WTC11 (cell line): ENCODE measurements around the gene RNF152. TPM values are rescaled to one million over a fixed set of nuclear protein-coding genes. Genes with fewer than 3 reads are reported as not detected.

Source experiments
- ATAC-seq: fragments of 200-7000 bp; cut with Tn5 transposase; 2 replicates; pipeline ENCODE4 v1.10.0; 2021; ENCODE audit warnings: mild to moderate bottlenecking, moderate library complexity
- CTCF ChIA-PET: fragments of 300-600 bp; sonication (Branson Sonifier 250); formaldehyde crosslinking; loops from one replicate; lab custom pipeline; 2021; ENCODE audit warnings: antibody characterized with exemption; lab: Charles Lee
- POLR2A ChIA-PET: fragments of 350-600 bp; sonication (Branson Sonifier 250); formaldehyde crosslinking; loops from one replicate; lab custom pipeline; 2021; ENCODE audit warnings: antibody characterized with exemption; lab: Charles Lee
- DNase-seq: peaks from one replicate; pipeline ENCODE4 v3.0.0; 2021; ENCODE audit warnings: low spot score
- H3K27ac Mint-ChIP-seq: 2 replicates; pipeline ENCODE4 v1.8.0; 2021; ENCODE audit warnings: mixed read lengths
- H3K27me3 Mint-ChIP-seq: 2 replicates; pipeline ENCODE4 v1.8.0; 2021; ENCODE audit warnings: low read depth, mild to moderate bottlenecking, moderate library complexity, mixed read lengths
- H3K36me3 Mint-ChIP-seq: 2 replicates; pipeline ENCODE4 v1.8.0; 2021; ENCODE audit warnings: mixed read lengths
- H3K4me1 Mint-ChIP-seq: 2 replicates; pipeline ENCODE4 v1.8.0; 2022; ENCODE audit warnings: mixed read lengths
- H3K4me3 Mint-ChIP-seq: 2 replicates; pipeline ENCODE4 v1.8.0; 2021; ENCODE audit warnings: mild to moderate bottlenecking, moderate library complexity, mixed read lengths
- H3K9me3 Mint-ChIP-seq: 2 replicates; pipeline ENCODE4 v1.8.0; 2021; ENCODE audit warnings: mixed read lengths
- FOXJ3 ChIP-seq: sonication (generic); formaldehyde crosslinking; IDR thresholded peaks from 2 replicates; pipeline ENCODE4 v1.9.0; 2021; ENCODE audit warnings: missing genetic modification reagents, mild to moderate bottlenecking, borderline replicate concordance
- JAZF1 ChIP-seq: fragments of 250-450 bp; sonication (Bioruptor Pico); IDR thresholded peaks from 2 replicates; pipeline ENCODE4 v1.9.0; 2021; ENCODE audit warnings: moderate library complexity, mild to moderate bottlenecking, inconsistent platforms
- JUN ChIP-seq: sonication (generic); formaldehyde crosslinking; IDR thresholded peaks from 2 replicates; pipeline ENCODE4 v1.8.0; 2023; ENCODE audit warnings: mild to moderate bottlenecking, missing genetic modification reagents
- MXD4 ChIP-seq: fragments of 250-450 bp; sonication (Bioruptor Pico); IDR thresholded peaks from 2 replicates; pipeline ENCODE4 v1.8.0; 2021; ENCODE audit warnings: mild to moderate bottlenecking, moderate library complexity, borderline replicate concordance
- NFATC4 ChIP-seq: fragments of 250-450 bp; sonication (Bioruptor Pico); IDR thresholded peaks from 2 replicates; pipeline ENCODE4 v1.9.0; 2021; ENCODE audit warnings: mild to moderate bottlenecking
- NFYB ChIP-seq: sonication (generic); formaldehyde crosslinking; conservative IDR thresholded peaks from 2 replicates; pipeline ENCODE4 v1.8.0; 2022; ENCODE audit warnings: low read depth, missing genetic modification reagents
- NR1H2 ChIP-seq: sonication (generic); formaldehyde crosslinking; IDR thresholded peaks from 2 replicates; pipeline ENCODE4 v1.9.0; 2021; ENCODE audit warnings: mild to moderate bottlenecking, moderate library complexity, missing genetic modification reagents
- RELA ChIP-seq: sonication (generic); formaldehyde crosslinking; IDR thresholded peaks from 2 replicates; pipeline ENCODE4 v1.8.1; 2022; ENCODE audit warnings: missing genetic modification reagents, mild to moderate bottlenecking, borderline replicate concordance
- ZBTB21 ChIP-seq: sonication (generic); formaldehyde crosslinking; IDR thresholded peaks from 2 replicates; pipeline ENCODE4 v1.8.1; 2023; ENCODE audit warnings: mild to moderate bottlenecking, missing genetic modification reagents, borderline replicate concordance
- ZNF121 ChIP-seq: sonication (generic); formaldehyde crosslinking; IDR thresholded peaks from 2 replicates; pipeline ENCODE4 v1.8.0; 2023; ENCODE audit warnings: missing genetic modification reagents
- ZNF138 ChIP-seq: sonication (generic); formaldehyde crosslinking; conservative IDR thresholded peaks from 2 replicates; pipeline ENCODE4 v1.8.1; 2022; ENCODE audit warnings: mild to moderate bottlenecking, moderate library complexity, missing genetic modification reagents
- total RNA-seq: library from RNA; stranded (reverse); gene quantifications from 3 replicates; pipeline ENCODE4 v1.2.3, GENCODE V29; 2021
- TF ChIP-seq, protein P1 (sequence below): sonication (generic); formaldehyde crosslinking; IDR thresholded peaks from 2 replicates; pipeline ENCODE4 v1.8.1; 2022; ENCODE audit warnings: missing genetic modification reagents, borderline replicate concordance
- TF ChIP-seq, protein P2 (sequence below): sonication (generic); formaldehyde crosslinking; IDR thresholded peaks from 2 replicates; pipeline ENCODE4 v1.8.1; 2023; ENCODE audit warnings: mild to moderate bottlenecking, missing genetic modification reagents, moderate library complexity
- TF ChIP-seq, protein P3 (sequence below): sonication (generic); formaldehyde crosslinking; IDR thresholded peaks from 2 replicates; pipeline ENCODE4 v1.8.1; 2022; ENCODE audit warnings: mild to moderate bottlenecking, missing genetic modification reagents, moderate library complexity, borderline replicate concordance
- TF ChIP-seq, protein P4 (sequence below): sonication (generic); formaldehyde crosslinking; IDR thresholded peaks from 2 replicates; pipeline ENCODE4 v1.8.1; 2023; ENCODE audit warnings: mild to moderate bottlenecking, missing genetic modification reagents
- TF ChIP-seq, protein P5 (sequence below): sonication (generic); formaldehyde crosslinking; IDR thresholded peaks from 2 replicates; pipeline ENCODE4 v1.8.1; 2022; ENCODE audit warnings: low read depth, missing genetic modification reagents, borderline replicate concordance
- TF ChIP-seq, protein P6 (sequence below): sonication (generic); formaldehyde crosslinking; IDR thresholded peaks from 2 replicates; pipeline ENCODE4 v1.8.0; 2022; ENCODE audit warnings: mild to moderate bottlenecking, missing genetic modification reagents

The RNF152 gene
- total RNA-seq, 1 experiment from 2014 or later, result 3.7 TPM

DNA sequence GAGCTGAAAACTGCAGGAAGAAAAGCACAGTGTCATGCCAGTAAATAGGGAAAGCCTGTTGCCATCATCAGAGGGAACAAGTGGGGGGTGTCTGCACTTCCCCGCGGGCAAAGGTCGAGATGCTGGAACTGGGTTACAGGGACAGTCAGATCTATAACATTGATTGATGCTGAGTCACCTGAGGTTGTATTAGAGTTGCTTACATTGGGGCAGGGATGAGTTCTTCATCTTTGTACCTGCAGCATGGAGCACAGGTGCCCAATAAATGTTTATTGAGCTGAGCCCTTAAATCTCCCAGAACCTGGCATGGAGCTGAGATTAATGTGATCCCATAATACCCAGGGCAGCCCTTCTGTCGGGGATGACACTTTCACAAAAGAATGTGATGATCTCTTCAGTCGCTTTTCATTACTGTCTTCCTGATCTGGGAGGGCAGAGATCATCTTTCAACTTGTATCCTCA lies 5.9 kb upstream of the RNF152 start (continued):
- TF ChIP-seq, protein P1, sequence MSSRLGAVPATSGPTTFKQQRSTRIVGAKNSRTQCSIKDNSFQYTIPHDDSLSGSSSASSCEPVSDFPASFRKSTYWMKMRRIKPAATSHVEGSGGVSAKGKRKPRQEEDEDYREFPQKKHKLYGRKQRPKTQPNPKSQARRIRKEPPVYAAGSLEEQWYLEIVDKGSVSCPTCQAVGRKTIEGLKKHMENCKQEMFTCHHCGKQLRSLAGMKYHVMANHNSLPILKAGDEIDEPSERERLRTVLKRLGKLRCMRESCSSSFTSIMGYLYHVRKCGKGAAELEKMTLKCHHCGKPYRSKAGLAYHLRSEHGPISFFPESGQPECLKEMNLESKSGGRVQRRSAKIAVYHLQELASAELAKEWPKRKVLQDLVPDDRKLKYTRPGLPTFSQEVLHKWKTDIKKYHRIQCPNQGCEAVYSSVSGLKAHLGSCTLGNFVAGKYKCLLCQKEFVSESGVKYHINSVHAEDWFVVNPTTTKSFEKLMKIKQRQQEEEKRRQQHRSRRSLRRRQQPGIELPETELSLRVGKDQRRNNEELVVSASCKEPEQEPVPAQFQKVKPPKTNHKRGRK (CRISPR knock-in tag), result no peak
- TF ChIP-seq NFATC4 (CRISPR knock-in tag), result no peak
- no peak for TF ChIP-seq FOXJ3 (CRISPR knock-in tag)
- TF ChIP-seq, protein P2, sequence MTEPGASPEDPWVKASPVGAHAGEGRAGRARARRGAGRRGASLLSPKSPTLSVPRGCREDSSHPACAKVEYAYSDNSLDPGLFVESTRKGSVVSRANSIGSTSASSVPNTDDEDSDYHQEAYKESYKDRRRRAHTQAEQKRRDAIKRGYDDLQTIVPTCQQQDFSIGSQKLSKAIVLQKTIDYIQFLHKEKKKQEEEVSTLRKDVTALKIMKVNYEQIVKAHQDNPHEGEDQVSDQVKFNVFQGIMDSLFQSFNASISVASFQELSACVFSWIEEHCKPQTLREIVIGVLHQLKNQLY, result no peak
- TF ChIP-seq NFYB (CRISPR knock-in tag), result no peak
- TF ChIP-seq, protein P3, sequence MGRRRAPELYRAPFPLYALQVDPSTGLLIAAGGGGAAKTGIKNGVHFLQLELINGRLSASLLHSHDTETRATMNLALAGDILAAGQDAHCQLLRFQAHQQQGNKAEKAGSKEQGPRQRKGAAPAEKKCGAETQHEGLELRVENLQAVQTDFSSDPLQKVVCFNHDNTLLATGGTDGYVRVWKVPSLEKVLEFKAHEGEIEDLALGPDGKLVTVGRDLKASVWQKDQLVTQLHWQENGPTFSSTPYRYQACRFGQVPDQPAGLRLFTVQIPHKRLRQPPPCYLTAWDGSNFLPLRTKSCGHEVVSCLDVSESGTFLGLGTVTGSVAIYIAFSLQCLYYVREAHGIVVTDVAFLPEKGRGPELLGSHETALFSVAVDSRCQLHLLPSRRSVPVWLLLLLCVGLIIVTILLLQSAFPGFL (CRISPR knock-in tag), result no peak
- TF ChIP-seq JAZF1 (CRISPR knock-in tag), result no peak
- TF ChIP-seq, protein P4, sequence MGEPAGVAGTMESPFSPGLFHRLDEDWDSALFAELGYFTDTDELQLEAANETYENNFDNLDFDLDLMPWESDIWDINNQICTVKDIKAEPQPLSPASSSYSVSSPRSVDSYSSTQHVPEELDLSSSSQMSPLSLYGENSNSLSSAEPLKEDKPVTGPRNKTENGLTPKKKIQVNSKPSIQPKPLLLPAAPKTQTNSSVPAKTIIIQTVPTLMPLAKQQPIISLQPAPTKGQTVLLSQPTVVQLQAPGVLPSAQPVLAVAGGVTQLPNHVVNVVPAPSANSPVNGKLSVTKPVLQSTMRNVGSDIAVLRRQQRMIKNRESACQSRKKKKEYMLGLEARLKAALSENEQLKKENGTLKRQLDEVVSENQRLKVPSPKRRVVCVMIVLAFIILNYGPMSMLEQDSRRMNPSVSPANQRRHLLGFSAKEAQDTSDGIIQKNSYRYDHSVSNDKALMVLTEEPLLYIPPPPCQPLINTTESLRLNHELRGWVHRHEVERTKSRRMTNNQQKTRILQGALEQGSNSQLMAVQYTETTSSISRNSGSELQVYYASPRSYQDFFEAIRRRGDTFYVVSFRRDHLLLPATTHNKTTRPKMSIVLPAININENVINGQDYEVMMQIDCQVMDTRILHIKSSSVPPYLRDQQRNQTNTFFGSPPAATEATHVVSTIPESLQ (CRISPR knock-in tag), result no peak
- no peak for TF ChIP-seq MXD4 (CRISPR knock-in tag)
- TF ChIP-seq ZBTB21, result no peak
- TF ChIP-seq NR1H2 (CRISPR knock-in tag), result no peak
- TF ChIP-seq ZNF138 (CRISPR knock-in tag), result no peak

DNA sequence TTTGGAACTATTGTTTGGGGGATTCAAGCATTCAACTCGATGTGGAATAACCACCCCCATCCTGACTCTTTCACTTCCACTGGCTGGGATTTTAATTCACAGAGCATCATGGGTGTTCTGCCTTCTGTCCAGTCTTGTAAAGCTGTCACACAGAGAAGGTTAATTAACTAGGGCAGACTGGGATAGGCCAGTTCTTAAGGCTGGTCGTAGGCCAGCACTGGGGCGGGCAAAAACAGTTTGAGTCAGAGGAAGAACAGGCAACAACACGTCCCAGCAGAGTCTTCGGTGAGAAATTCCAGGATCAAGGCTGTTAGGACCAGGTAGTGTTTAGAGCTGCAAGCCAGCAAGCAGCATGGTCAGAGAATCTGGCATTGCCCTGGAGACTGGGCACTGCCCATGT lies 4.0 kb upstream of the RNF152 start:
- no peak overlapping the region for H3K4me3 Mint-ChIP-seq
- H3K36me3 Mint-ChIP-seq, result no peaks in the 10 kb centered on the region
- peaks cover 20% of the 10 kb centered on the region for H3K4me1 Mint-ChIP-seq
- no peaks in the 10 kb centered on the region for H3K9me3 Mint-ChIP-seq
- TF ChIP-seq RELA (no peak), ZNF121 (CRISPR knock-in tag) (no peak)
- TF ChIP-seq, protein P5, sequence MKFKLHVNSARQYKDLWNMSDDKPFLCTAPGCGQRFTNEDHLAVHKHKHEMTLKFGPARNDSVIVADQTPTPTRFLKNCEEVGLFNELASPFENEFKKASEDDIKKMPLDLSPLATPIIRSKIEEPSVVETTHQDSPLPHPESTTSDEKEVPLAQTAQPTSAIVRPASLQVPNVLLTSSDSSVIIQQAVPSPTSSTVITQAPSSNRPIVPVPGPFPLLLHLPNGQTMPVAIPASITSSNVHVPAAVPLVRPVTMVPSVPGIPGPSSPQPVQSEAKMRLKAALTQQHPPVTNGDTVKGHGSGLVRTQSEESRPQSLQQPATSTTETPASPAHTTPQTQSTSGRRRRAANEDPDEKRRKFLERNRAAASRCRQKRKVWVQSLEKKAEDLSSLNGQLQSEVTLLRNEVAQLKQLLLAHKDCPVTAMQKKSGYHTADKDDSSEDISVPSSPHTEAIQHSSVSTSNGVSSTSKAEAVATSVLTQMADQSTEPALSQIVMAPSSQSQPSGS (CRISPR knock-in tag), result no peak
- TF ChIP-seq, protein P6, sequence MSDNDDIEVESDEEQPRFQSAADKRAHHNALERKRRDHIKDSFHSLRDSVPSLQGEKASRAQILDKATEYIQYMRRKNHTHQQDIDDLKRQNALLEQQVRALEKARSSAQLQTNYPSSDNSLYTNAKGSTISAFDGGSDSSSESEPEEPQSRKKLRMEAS (CRISPR knock-in tag), result no peak
- DNase-seq (no peak), ATAC-seq (no peak)
- ChIA-PET CTCF (interaction anchor here (0.9 kb wide), 1 partner anchor 235 kb away, joined by 3 read pairs; no protein-coding TSS in a partner anchor), POLR2A (no interaction called here)
- peaks cover 56% of the 10 kb centered on the region for H3K27me3 Mint-ChIP-seq
- no peak overlapping the region for H3K27ac Mint-ChIP-seq

DNA sequence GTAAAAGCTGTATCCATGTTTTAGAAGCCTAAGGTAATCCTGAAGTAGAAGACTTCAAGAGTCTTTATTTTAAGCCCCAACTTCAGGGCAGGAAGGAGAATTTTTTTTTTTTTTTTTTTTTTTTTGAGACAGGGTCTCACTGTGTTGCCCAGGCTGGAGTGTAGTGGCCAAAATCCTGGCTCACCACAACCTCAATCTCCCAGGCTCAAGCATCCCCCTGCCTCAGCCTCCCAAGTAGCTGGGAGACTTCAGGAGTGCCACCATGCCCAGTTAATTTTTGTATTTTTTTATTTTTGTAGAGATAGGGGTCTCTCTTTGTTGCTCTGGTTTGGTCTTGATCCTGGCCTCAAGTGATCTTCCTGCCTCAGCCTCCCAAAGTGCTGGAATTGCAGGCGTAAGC lies 3.3 kb upstream of the RNF152 start:
- Mint-ChIP-seq H3K36me3 (no peaks in the 10 kb centered on the region), H3K27me3 (peaks cover 60% of the 10 kb centered on the region), H3K9me3 (no peaks in the 10 kb centered on the region), H3K4me1 (peaks cover 20% of the 10 kb centered on the region), H3K27ac (no peak overlapping the region), H3K4me3 (no peak overlapping the region)
- POLR2A ChIA-PET, result no interaction called here
- CTCF ChIA-PET, result interaction anchor here (2.2 kb wide), 1 partner anchor 259 kb away, joined by 12 read pairs; no protein-coding TSS in a partner anchor
- TF ChIP-seq JUN (CRISPR knock-in tag), result no peak
- ATAC-seq, result no peak
- no peak for DNase-seq
